WTC11 (cell line): Measurements from ENCODE around the gene CRYBA4. TPM values are rescaled to one million over a fixed set of nuclear protein-coding genes. Genes with fewer than 3 reads are reported as not detected.

Source experiments
- ATAC-seq: fragments of 200-7000 bp; cut with Tn5 transposase; 2 replicates; pipeline ENCODE4 v1.10.0; 2021; ENCODE audit warnings: mild to moderate bottlenecking, moderate library complexity
- CTCF ChIA-PET: fragments of 300-600 bp; sonication (Branson Sonifier 250); formaldehyde crosslinking; loops from one replicate; lab custom pipeline; 2021; ENCODE audit warnings: antibody characterized with exemption; lab: Charles Lee
- POLR2A ChIA-PET: fragments of 350-600 bp; sonication (Branson Sonifier 250); formaldehyde crosslinking; loops from one replicate; lab custom pipeline; 2021; ENCODE audit warnings: antibody characterized with exemption; lab: Charles Lee
- DNase-seq: peaks from one replicate; pipeline ENCODE4 v3.0.0; 2021; ENCODE audit warnings: low spot score
- H3K27ac Mint-ChIP-seq: 2 replicates; pipeline ENCODE4 v1.8.0; 2021; ENCODE audit warnings: mixed read lengths
- H3K27me3 Mint-ChIP-seq: 2 replicates; pipeline ENCODE4 v1.8.0; 2021; ENCODE audit warnings: low read depth, mild to moderate bottlenecking, moderate library complexity, mixed read lengths
- H3K36me3 Mint-ChIP-seq: 2 replicates; pipeline ENCODE4 v1.8.0; 2021; ENCODE audit warnings: mixed read lengths
- H3K4me1 Mint-ChIP-seq: 2 replicates; pipeline ENCODE4 v1.8.0; 2022; ENCODE audit warnings: mixed read lengths
- H3K4me3 Mint-ChIP-seq: 2 replicates; pipeline ENCODE4 v1.8.0; 2021; ENCODE audit warnings: mild to moderate bottlenecking, moderate library complexity, mixed read lengths
- H3K9me3 Mint-ChIP-seq: 2 replicates; pipeline ENCODE4 v1.8.0; 2021; ENCODE audit warnings: mixed read lengths
- CBFB ChIP-seq: sonication (generic); formaldehyde crosslinking; IDR thresholded peaks from 2 replicates; pipeline ENCODE4 v1.8.1; 2022; ENCODE audit warnings: mild to moderate bottlenecking, low read depth, missing genetic modification reagents
- CDX4 ChIP-seq: fragments of 250-450 bp; sonication (Bioruptor Pico); IDR thresholded peaks from 2 replicates; pipeline ENCODE4 v1.9.0; 2021; ENCODE audit warnings: moderate library complexity, mild to moderate bottlenecking, inconsistent platforms, borderline replicate concordance
- CREB1 ChIP-seq: sonication (generic); formaldehyde crosslinking; IDR thresholded peaks from 2 replicates; pipeline ENCODE4 v1.8.0; 2023; ENCODE audit warnings: mild to moderate bottlenecking, missing genetic modification reagents
- CREM ChIP-seq: sonication (generic); formaldehyde crosslinking; IDR thresholded peaks from 2 replicates; pipeline ENCODE4 v1.8.1; 2022; ENCODE audit warnings: mild to moderate bottlenecking, missing genetic modification reagents, moderate library complexity
- E2F4 ChIP-seq: sonication (generic); formaldehyde crosslinking; IDR thresholded peaks from 2 replicates; pipeline ENCODE4 v1.8.1; 2022; ENCODE audit warnings: low read depth, mild to moderate bottlenecking, moderate library complexity, missing genetic modification reagents, borderline replicate concordance
- EMX1 ChIP-seq: fragments of 250-450 bp; sonication (Bioruptor Pico); IDR thresholded peaks from 2 replicates; pipeline ENCODE4 v1.8.0; 2021; ENCODE audit warnings: mild to moderate bottlenecking
- ERG ChIP-seq: fragments of 250-450 bp; sonication (Bioruptor Pico); IDR thresholded peaks from 2 replicates; pipeline ENCODE4 v1.8.0; 2021; ENCODE audit warnings: mild to moderate bottlenecking
- FOXJ3 ChIP-seq: sonication (generic); formaldehyde crosslinking; IDR thresholded peaks from 2 replicates; pipeline ENCODE4 v1.9.0; 2021; ENCODE audit warnings: missing genetic modification reagents, mild to moderate bottlenecking, borderline replicate concordance
- HMGA2 ChIP-seq: fragments of 250-450 bp; sonication (Bioruptor Pico); IDR thresholded peaks from 2 replicates; pipeline ENCODE4 v1.4.0; 2021; ENCODE audit warnings: mild to moderate bottlenecking, moderate library complexity
- MXD4 ChIP-seq: fragments of 250-450 bp; sonication (Bioruptor Pico); IDR thresholded peaks from 2 replicates; pipeline ENCODE4 v1.8.0; 2021; ENCODE audit warnings: mild to moderate bottlenecking, moderate library complexity, borderline replicate concordance
- NFATC4 ChIP-seq: fragments of 250-450 bp; sonication (Bioruptor Pico); IDR thresholded peaks from 2 replicates; pipeline ENCODE4 v1.9.0; 2021; ENCODE audit warnings: mild to moderate bottlenecking
- NFE2L1 ChIP-seq: sonication (generic); formaldehyde crosslinking; IDR thresholded peaks from 2 replicates; pipeline ENCODE4 v1.8.1; 2023; ENCODE audit warnings: missing genetic modification reagents
- NFYB ChIP-seq: sonication (generic); formaldehyde crosslinking; conservative IDR thresholded peaks from 2 replicates; pipeline ENCODE4 v1.8.0; 2022; ENCODE audit warnings: low read depth, missing genetic modification reagents
- OVOL2 ChIP-seq: fragments of 250-450 bp; sonication (Bioruptor Pico); IDR thresholded peaks from 2 replicates; pipeline ENCODE4 v1.9.0; 2021; ENCODE audit warnings: mild to moderate bottlenecking, borderline replicate concordance
- PRDM15 ChIP-seq: sonication (generic); formaldehyde crosslinking; IDR thresholded peaks from 2 replicates; pipeline ENCODE4 v1.8.0; 2022; ENCODE audit warnings: missing genetic modification reagents
- PREB ChIP-seq: sonication (generic); formaldehyde crosslinking; IDR thresholded peaks from 2 replicates; pipeline ENCODE4 v1.8.1; 2022; ENCODE audit warnings: mild to moderate bottlenecking, missing genetic modification reagents, moderate library complexity, borderline replicate concordance
- RORB ChIP-seq: fragments of 250-450 bp; sonication (Bioruptor Pico); IDR thresholded peaks from 2 replicates; pipeline ENCODE4 v1.9.0; 2021; ENCODE audit warnings: mild to moderate bottlenecking
- ZMAT4 ChIP-seq: fragments of 250-450 bp; sonication (Bioruptor Pico); IDR thresholded peaks from 2 replicates; pipeline ENCODE4 v1.9.0; 2021; ENCODE audit warnings: mild to moderate bottlenecking
- ZNF138 ChIP-seq: sonication (generic); formaldehyde crosslinking; conservative IDR thresholded peaks from 2 replicates; pipeline ENCODE4 v1.8.1; 2022; ENCODE audit warnings: mild to moderate bottlenecking, moderate library complexity, missing genetic modification reagents
- ZNF219 ChIP-seq: sonication (generic); formaldehyde crosslinking; IDR thresholded peaks from 2 replicates; pipeline ENCODE4 v1.8.0; 2023; ENCODE audit warnings: missing genetic modification reagents, mild to moderate bottlenecking, borderline replicate concordance
- ZNF232 ChIP-seq: sonication (generic); formaldehyde crosslinking; IDR thresholded peaks from 2 replicates; pipeline ENCODE4 v1.8.0; 2022; ENCODE audit warnings: mild to moderate bottlenecking, missing genetic modification reagents
- ZNF317 ChIP-seq: sonication (generic); formaldehyde crosslinking; IDR thresholded peaks from 2 replicates; pipeline ENCODE4 v1.8.1; 2023; ENCODE audit warnings: low read depth, mild to moderate bottlenecking, moderate library complexity, missing genetic modification reagents, borderline replicate concordance
- ZNF416 ChIP-seq: fragments of 250-450 bp; sonication (Bioruptor Pico); IDR thresholded peaks from 2 replicates; pipeline ENCODE4 v1.9.0; 2021; ENCODE audit warnings: mild to moderate bottlenecking, inconsistent platforms
- ZNF425 ChIP-seq: fragments of 250-450 bp; sonication (Bioruptor Pico); conservative IDR thresholded peaks from 2 replicates; pipeline ENCODE4 v1.9.0; 2021; ENCODE audit warnings: mild to moderate bottlenecking
- total RNA-seq: library from RNA; stranded (reverse); gene quantifications from 3 replicates; pipeline ENCODE4 v1.2.3, GENCODE V29; 2021

CRYBA4 gene
- total RNA-seq, 1 experiment from 2014 or later, result 0.81 TPM

- H3K4me3 Mint-ChIP-seq, result no peak overlapping the region
- no peak overlapping the region for H3K27ac Mint-ChIP-seq
- DNase-seq, result no peak
- peaks cover 14% of the 10 kb centered on the region for H3K27me3 Mint-ChIP-seq
- ATAC-seq, result no peak
- peaks cover 3% of the 10 kb centered on the region for H3K4me1 Mint-ChIP-seq
- H3K9me3 Mint-ChIP-seq, result no peaks in the 10 kb centered on the region
- ChIA-PET POLR2A (no interaction called here), CTCF (no interaction called here)
- H3K36me3 Mint-ChIP-seq, result no peaks in the 10 kb centered on the region
- TF ChIP-seq NFYB (CRISPR knock-in tag) (no peak), ZNF416 (CRISPR knock-in tag) (no peak), NFE2L1 (CRISPR knock-in tag) (no peak), HMGA2 (CRISPR knock-in tag) (no peak), ZNF425 (no peak), ZNF232 (CRISPR knock-in tag) (no peak), ZNF219 (CRISPR knock-in tag) (no peak), CREB1 (CRISPR knock-in tag) (no peak), E2F4 (CRISPR knock-in tag) (no peak), CREM (CRISPR knock-in tag) (no peak), OVOL2 (CRISPR knock-in tag) (no peak), ERG (CRISPR knock-in tag) (no peak), ZNF317 (CRISPR knock-in tag) (no peak), CDX4 (CRISPR knock-in tag) (no peak), ZMAT4 (CRISPR knock-in tag) (no peak), NFATC4 (CRISPR knock-in tag) (no peak), PRDM15 (CRISPR knock-in tag) (no peak)
- TF ChIP-seq, all 79 proteins: peak for 0
Measured at GRCh38 chr22:26599505-26599904, 22.3 kb upstream of the CRYBA4 start.

GRCh38 chr22:26601726-26602125 is 20.0 kb upstream of the CRYBA4 start:
- ATAC-seq (no peak), DNase-seq (no peak)
- Mint-ChIP-seq H3K4me3 (no peak overlapping the region), H3K27ac (no peak overlapping the region), H3K4me1 (peaks cover 2% of the 10 kb centered on the region), H3K36me3 (no peaks in the 10 kb centered on the region), H3K27me3 (peaks cover 12% of the 10 kb centered on the region), H3K9me3 (no peaks in the 10 kb centered on the region)
- CTCF ChIA-PET, result no interaction called here
- POLR2A ChIA-PET, result no interaction called here
- TF ChIP-seq ZNF416 (CRISPR knock-in tag) (no peak), CDX4 (CRISPR knock-in tag) (no peak), CREB1 (CRISPR knock-in tag) (no peak), NFYB (CRISPR knock-in tag) (no peak), ZNF138 (CRISPR knock-in tag) (no peak), FOXJ3 (CRISPR knock-in tag) (no peak), CBFB (CRISPR knock-in tag) (no peak), OVOL2 (CRISPR knock-in tag) (no peak), RORB (CRISPR knock-in tag) (no peak), MXD4 (CRISPR knock-in tag) (no peak), CREM (CRISPR knock-in tag) (no peak), EMX1 (CRISPR knock-in tag) (no peak), PREB (CRISPR knock-in tag) (no peak)
